Transverse colon (tissue), 4 donors: ENCODE measurements around the gene PTGIS.

Experiments
- POLR2A ChIP-seq: fragments of 450-650 bp; IDR thresholded peaks from one replicate; pipeline ENCODE4 v1.6.1; 2016; ENCODE audit warnings: antibody characterized with exemption, mild to moderate bottlenecking, moderate library complexity
- POLR2AphosphoS5 ChIP-seq, 3 donors: sonication (generic); formaldehyde crosslinking; IDR thresholded peaks; one replicate each; pipeline ENCODE4 v1.6.1; 2016; ENCODE audit warnings: antibody characterized with exemption in 3 of 3
- TF ChIP-seq, protein P1 (sequence below), 5 experiments: fragments of 200-600 bp in 3 of 5; fragments of 450-650 bp in 2 of 5; sonication (generic) in 3 of 5; IDR thresholded peaks; 1 replicate in 2 of 5; 2 replicates in 3 of 5; pipeline ENCODE4 v1.5.1; 2016 to 2017; ENCODE audit warnings: antibody characterized with exemption in 5 of 5, inconsistent platforms in 3 of 5, mild to moderate bottlenecking in 2 of 5, moderate library complexity in 1 of 5

DNA sequence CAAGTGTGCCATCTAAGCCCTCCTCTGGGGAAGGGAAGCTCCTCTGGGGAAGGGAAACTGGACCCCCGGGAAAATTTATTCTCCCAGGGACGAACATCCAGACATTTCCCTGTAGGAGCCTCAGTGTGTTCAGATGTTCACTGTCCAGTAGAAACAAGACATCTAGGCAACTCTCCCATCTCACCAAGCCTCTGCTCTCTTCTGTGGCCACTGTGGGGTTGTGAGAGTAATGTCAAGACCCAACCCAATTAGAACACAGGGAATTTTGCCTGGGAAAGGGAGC, 3.6 kb upstream of the PTGIS start:
- no peak for TF ChIP-seq POLR2A
- TF ChIP-seq, protein P1, sequence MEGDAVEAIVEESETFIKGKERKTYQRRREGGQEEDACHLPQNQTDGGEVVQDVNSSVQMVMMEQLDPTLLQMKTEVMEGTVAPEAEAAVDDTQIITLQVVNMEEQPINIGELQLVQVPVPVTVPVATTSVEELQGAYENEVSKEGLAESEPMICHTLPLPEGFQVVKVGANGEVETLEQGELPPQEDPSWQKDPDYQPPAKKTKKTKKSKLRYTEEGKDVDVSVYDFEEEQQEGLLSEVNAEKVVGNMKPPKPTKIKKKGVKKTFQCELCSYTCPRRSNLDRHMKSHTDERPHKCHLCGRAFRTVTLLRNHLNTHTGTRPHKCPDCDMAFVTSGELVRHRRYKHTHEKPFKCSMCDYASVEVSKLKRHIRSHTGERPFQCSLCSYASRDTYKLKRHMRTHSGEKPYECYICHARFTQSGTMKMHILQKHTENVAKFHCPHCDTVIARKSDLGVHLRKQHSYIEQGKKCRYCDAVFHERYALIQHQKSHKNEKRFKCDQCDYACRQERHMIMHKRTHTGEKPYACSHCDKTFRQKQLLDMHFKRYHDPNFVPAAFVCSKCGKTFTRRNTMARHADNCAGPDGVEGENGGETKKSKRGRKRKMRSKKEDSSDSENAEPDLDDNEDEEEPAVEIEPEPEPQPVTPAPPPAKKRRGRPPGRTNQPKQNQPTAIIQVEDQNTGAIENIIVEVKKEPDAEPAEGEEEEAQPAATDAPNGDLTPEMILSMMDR (IDR thresholded peaks at IDR 0.05) = no peak
- no peak for TF ChIP-seq POLR2AphosphoS5 (IDR thresholded peaks at IDR 0.05)
